ENCODE data around the gene PRM1. TPM values are rescaled to one million over a fixed set of nuclear protein-coding genes. Genes with fewer than 3 reads are reported as not detected.

The PRM1 gene
- total RNA-seq, 1 experiment from 2014 or later: not detected

- DNase-seq (ENCODE audit: low spot score): no peak
- ChIA-PET CTCF (interaction anchor here (0.5 kb wide), 1 partner anchor 127 kb away, joined by 3 read pairs; no protein-coding TSS in a partner anchor), POLR2A (ENCODE audit: low non-redundant PET) (no interaction called here)
- H3K9me3 ChIP-seq (ENCODE audit: low read depth, low read length, poor library complexity, severe bottlenecking): no peaks in the 10 kb centered on the region
- H3K36me3 ChIP-seq (ENCODE audit: insufficient read depth, low read length, poor library complexity, severe bottlenecking): no peaks in the 10 kb centered on the region
- intact Hi-C loops (cut with micrococcal nuclease; ENCODE audit: unreplicated experiment): no loop called here
- no TSS peak for BruUV-seq (replicated peaks)
- H3K27me3 ChIP-seq (replicated peaks; ENCODE audit: insufficient read depth, low read depth, low read length, poor library complexity): peaks cover 16% of the 10 kb centered on the region
- no peak overlapping the region for H3K27ac ChIP-seq (ENCODE audit: low read depth, low read length, poor library complexity, severe bottlenecking)
- TF ChIP-seq EZH2 (IDR thresholded peaks at IDR 0.05; ENCODE audit: borderline replicate concordance, low read depth, low read length, poor library complexity, severe bottlenecking) (no peak), CTCF (conservative IDR thresholded peaks at IDR 0.05; ENCODE audit: low read depth, low read length) (no peak)
- H3K4me3 ChIP-seq (ENCODE audit: low read depth, low read length, poor library complexity, severe bottlenecking): no peak overlapping the region
- peaks cover 9% of the 10 kb centered on the region for H3K4me1 ChIP-seq (ENCODE audit: insufficient read depth, low read length, poor library complexity, severe bottlenecking)
Measured at GRCh38 chr16:11250786-11251524, 30.2 kb downstream of the PRM1 start.

GRCh38 chr16:11250091-11250785 lies 30.9 kb downstream of the PRM1 start:
- Histone ChIP-seq H3K4me3 (ENCODE audit: low read depth, low read length, poor library complexity, severe bottlenecking) (no peak overlapping the region), H3K9me3 (ENCODE audit: low read depth, low read length, poor library complexity, severe bottlenecking) (no peaks in the 10 kb centered on the region), H3K36me3 (ENCODE audit: insufficient read depth, low read length, poor library complexity, severe bottlenecking) (no peaks in the 10 kb centered on the region), H3K4me1 (ENCODE audit: insufficient read depth, low read length, poor library complexity, severe bottlenecking) (peaks cover 8% of the 10 kb centered on the region), H3K27me3 (replicated peaks; ENCODE audit: insufficient read depth, low read depth, low read length, poor library complexity) (peaks cover 14% of the 10 kb centered on the region), H3K27ac (ENCODE audit: low read depth, low read length, poor library complexity, severe bottlenecking) (no peak overlapping the region)
- BruUV-seq (replicated peaks): no TSS peak
- intact Hi-C loops (cut with micrococcal nuclease; ENCODE audit: unreplicated experiment): no loop called here
- TF ChIP-seq CTCF (conservative IDR thresholded peaks at IDR 0.05; ENCODE audit: low read depth, low read length): no peak
- no peak for TF ChIP-seq EZH2 (IDR thresholded peaks at IDR 0.05; ENCODE audit: borderline replicate concordance, low read depth, low read length, poor library complexity, severe bottlenecking)
- ChIA-PET CTCF (no interaction called here), POLR2A (ENCODE audit: low non-redundant PET) (no interaction called here)
- DNase-seq (ENCODE audit: low spot score): no peak

GRCh38 chr16:11249233-11250061 lies 31.7 kb downstream of the PRM1 start:
- intact Hi-C loops (cut with micrococcal nuclease; ENCODE audit: unreplicated experiment): no loop called here
- ChIA-PET POLR2A (ENCODE audit: low non-redundant PET) (no interaction called here), CTCF (no interaction called here)
- Histone ChIP-seq H3K4me3 (ENCODE audit: low read depth, low read length, poor library complexity, severe bottlenecking) (no peak overlapping the region), H3K9me3 (ENCODE audit: low read depth, low read length, poor library complexity, severe bottlenecking) (no peaks in the 10 kb centered on the region), H3K4me1 (ENCODE audit: insufficient read depth, low read length, poor library complexity, severe bottlenecking) (peaks cover under 1% of the 10 kb centered on the region), H3K36me3 (ENCODE audit: insufficient read depth, low read length, poor library complexity, severe bottlenecking) (no peaks in the 10 kb centered on the region), H3K27me3 (replicated peaks; ENCODE audit: insufficient read depth, low read depth, low read length, poor library complexity) (peaks cover 6% of the 10 kb centered on the region), H3K27ac (ENCODE audit: low read depth, low read length, poor library complexity, severe bottlenecking) (no peak overlapping the region)
- BruUV-seq (replicated peaks): no TSS peak
- TF ChIP-seq EZH2 (IDR thresholded peaks at IDR 0.05; ENCODE audit: borderline replicate concordance, low read depth, low read length, poor library complexity, severe bottlenecking) (no peak), CTCF (conservative IDR thresholded peaks at IDR 0.05; ENCODE audit: low read depth, low read length) (no peak)
- DNase-seq (ENCODE audit: low spot score): no peak
